ENCODE results near the gene EVC.

DNA sequence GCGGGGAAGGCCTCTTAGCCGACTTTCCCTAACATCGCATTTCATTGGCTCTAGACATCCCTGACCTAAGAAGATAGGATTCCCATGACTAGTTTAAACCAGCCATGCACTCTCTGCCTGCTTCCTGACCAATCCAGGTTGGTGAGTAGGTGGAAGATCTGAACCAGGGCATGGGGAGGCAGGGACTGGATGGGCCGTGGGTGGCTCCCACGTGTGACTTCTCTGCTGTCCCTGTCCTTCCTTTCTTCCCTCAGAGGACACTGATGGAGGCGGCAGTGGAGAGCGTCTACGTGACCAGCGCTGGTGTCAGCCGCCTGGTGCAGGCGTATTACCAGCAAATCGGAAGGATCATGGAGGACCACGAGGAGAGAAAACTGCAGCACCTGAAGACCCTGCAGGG, 90.7 kb downstream of the EVC start:
- TF ChIP-seq FOXM1 (IDR thresholded peaks at IDR 0.05; ENCODE audit: borderline replicate concordance) (no peak), NFRKB (IDR thresholded peaks at IDR 0.05) (no peak)
- TF ChIP-seq, protein P1, sequence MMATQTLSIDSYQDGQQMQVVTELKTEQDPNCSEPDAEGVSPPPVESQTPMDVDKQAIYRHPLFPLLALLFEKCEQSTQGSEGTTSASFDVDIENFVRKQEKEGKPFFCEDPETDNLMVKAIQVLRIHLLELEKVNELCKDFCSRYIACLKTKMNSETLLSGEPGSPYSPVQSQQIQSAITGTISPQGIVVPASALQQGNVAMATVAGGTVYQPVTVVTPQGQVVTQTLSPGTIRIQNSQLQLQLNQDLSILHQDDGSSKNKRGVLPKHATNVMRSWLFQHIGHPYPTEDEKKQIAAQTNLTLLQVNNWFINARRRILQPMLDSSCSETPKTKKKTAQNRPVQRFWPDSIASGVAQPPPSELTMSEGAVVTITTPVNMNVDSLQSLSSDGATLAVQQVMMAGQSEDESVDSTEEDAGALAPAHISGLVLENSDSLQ (IDR thresholded peaks at IDR 0.05): no peak
